IgD-negative memory B cell (primary cell): ENCODE results near the gene CFAP299. TPM values are rescaled to one million over a fixed set of nuclear protein-coding genes. Genes with fewer than 3 reads are reported as not detected.

Source experiments
- H3K27ac Mint-ChIP-seq, 3 donors: one replicate each; pipeline ENCODE4 v1.8.0; 2020 to 2022; ENCODE audit warnings: mild to moderate bottlenecking in 3 of 3, mixed read lengths in 3 of 3, moderate library complexity in 1 of 3
- H3K27me3 Mint-ChIP-seq: one replicate; pipeline ENCODE4 v1.8.0; 2021; ENCODE audit warnings: mixed read lengths
- H3K36me3 Mint-ChIP-seq: one replicate; pipeline ENCODE4 v1.8.0; 2020; ENCODE audit warnings: mild to moderate bottlenecking, mixed read lengths
- H3K4me1 Mint-ChIP-seq, 3 donors: one replicate each; pipeline ENCODE4 v1.8.0; 2020 to 2022; ENCODE audit warnings: mixed read lengths in 3 of 3, mild to moderate bottlenecking in 1 of 3
- H3K4me3 Mint-ChIP-seq, 4 donors: one replicate each; pipeline ENCODE4 v1.8.0; 2020 to 2022; ENCODE audit warnings: mild to moderate bottlenecking in 4 of 4, mixed read lengths in 4 of 4, moderate library complexity in 3 of 4
- H3K9me3 Mint-ChIP-seq, 3 donors: one replicate each; pipeline ENCODE4 v1.8.0; 2020 to 2021; ENCODE audit warnings: mixed read lengths in 3 of 3, mild to moderate bottlenecking in 1 of 3
- polyA plus RNA-seq: library from polyadenylated mRNA; unstranded; fragments of 300-500 nt; fragmentation: Illumina TruSeq; gene quantifications from one replicate; pipeline ENCODE4 v1.2.3, GENCODE V29; 2021

Gene CFAP299
- polyA plus RNA-seq, 1 donor from 2014 or later = not detected

GRCh38 chr4:80465736-80466135 is 130.2 kb downstream of the CFAP299 start:
- peaks cover 4 to 20% (median 11%) of the 10 kb centered on the region in 3 donors for H3K4me1 Mint-ChIP-seq
- no peaks in the 10 kb centered on the region for H3K36me3 Mint-ChIP-seq
- no peak overlapping the region for H3K4me3 Mint-ChIP-seq
- H3K9me3 Mint-ChIP-seq = no peaks in the 10 kb centered on the region
- H3K27ac Mint-ChIP-seq = no peak overlapping the region
- no peaks in the 10 kb centered on the region for H3K27me3 Mint-ChIP-seq

- no peaks in the 10 kb centered on the region for H3K9me3 Mint-ChIP-seq
- H3K4me1 Mint-ChIP-seq = peaks cover 4 to 19% (median 11%) of the 10 kb centered on the region in 3 donors
- H3K36me3 Mint-ChIP-seq = no peaks in the 10 kb centered on the region
- no peak overlapping the region for H3K27ac Mint-ChIP-seq
- H3K4me3 Mint-ChIP-seq = no peak overlapping the region
- no peaks in the 10 kb centered on the region for H3K27me3 Mint-ChIP-seq
Observed at GRCh38 chr4:80466618-80467017, 131.1 kb downstream of the CFAP299 start.

- no peak overlapping the region for H3K27ac Mint-ChIP-seq
- no peaks in the 10 kb centered on the region for H3K36me3 Mint-ChIP-seq
- H3K9me3 Mint-ChIP-seq = no peaks in the 10 kb centered on the region
- H3K4me3 Mint-ChIP-seq = peak overlapping the region in 1 of 4 donors; percentile 34
- no peaks in the 10 kb centered on the region for H3K27me3 Mint-ChIP-seq
- peaks cover 0 to 9% (median 2%) of the 10 kb centered on the region in 3 donors for H3K4me1 Mint-ChIP-seq
Observed at GRCh38 chr4:80471756-80472155, 136.2 kb downstream of the CFAP299 start.

GRCh38 chr4:80475236-80475635 is 139.7 kb downstream of the CFAP299 start:
- no peaks in the 10 kb centered on the region for H3K4me1 Mint-ChIP-seq
- H3K36me3 Mint-ChIP-seq = no peaks in the 10 kb centered on the region
- peaks cover 1% of the 10 kb centered on the region for H3K27me3 Mint-ChIP-seq
- peak overlapping the region in 1 of 3 donors; percentile 33 for H3K27ac Mint-ChIP-seq
- no peaks in the 10 kb centered on the region for H3K9me3 Mint-ChIP-seq
- no peak overlapping the region for H3K4me3 Mint-ChIP-seq

GRCh38 chr4:80475798-80476197 is 140.3 kb downstream of the CFAP299 start:
- Mint-ChIP-seq H3K27me3 (peaks cover 1% of the 10 kb centered on the region), H3K27ac (no peak overlapping the region), H3K9me3 (no peaks in the 10 kb centered on the region), H3K4me1 (no peaks in the 10 kb centered on the region), H3K36me3 (no peaks in the 10 kb centered on the region), H3K4me3 (no peak overlapping the region)

GRCh38 chr4:80484712-80485111 is 149.2 kb downstream of the CFAP299 start:
- H3K4me3 Mint-ChIP-seq = no peak overlapping the region
- peaks cover 0 to 5% (median 0%) of the 10 kb centered on the region in 3 donors for H3K9me3 Mint-ChIP-seq
- H3K27ac Mint-ChIP-seq = no peak overlapping the region
- no peaks in the 10 kb centered on the region for H3K36me3 Mint-ChIP-seq
- peaks cover 1% of the 10 kb centered on the region for H3K27me3 Mint-ChIP-seq
- H3K4me1 Mint-ChIP-seq = peaks cover 6 to 10% (median 8%) of the 10 kb centered on the region in 3 donors

GRCh38 chr4:80486603-80487002 is 151.1 kb downstream of the CFAP299 start:
- Mint-ChIP-seq H3K4me3 (no peak overlapping the region), H3K4me1 (peaks cover 11 to 19% (median 14%) of the 10 kb centered on the region in 3 donors), H3K27me3 (no peaks in the 10 kb centered on the region), H3K9me3 (peaks cover 0 to 5% (median 0%) of the 10 kb centered on the region in 3 donors), H3K27ac (peak overlapping the region in 1 of 3 donors; percentile 14), H3K36me3 (no peaks in the 10 kb centered on the region)

- H3K9me3 Mint-ChIP-seq = peaks cover 0 to 14% (median 1%) of the 10 kb centered on the region in 3 donors
- peaks cover 27 to 41% (median 36%) of the 10 kb centered on the region in 3 donors for H3K4me1 Mint-ChIP-seq
- H3K27me3 Mint-ChIP-seq = peaks cover 4% of the 10 kb centered on the region
- H3K36me3 Mint-ChIP-seq = peaks cover 6% of the 10 kb centered on the region
- H3K4me3 Mint-ChIP-seq = peak overlapping the region; percentile 8 to 65 (median 14)
- H3K27ac Mint-ChIP-seq = no peak overlapping the region
Observed at GRCh38 chr4:80489798-80490197, 154.3 kb downstream of the CFAP299 start.

- Mint-ChIP-seq H3K4me3 (peak overlapping the region in 2 of 4 donors; percentile 56 to 75), H3K4me1 (peaks cover 27 to 38% (median 36%) of the 10 kb centered on the region in 3 donors), H3K9me3 (peaks cover 2 to 20% (median 4%) of the 10 kb centered on the region in 3 donors), H3K27ac (peak overlapping the region; percentile 6 to 59 (median 32)), H3K36me3 (peaks cover 6% of the 10 kb centered on the region), H3K27me3 (peaks cover 4% of the 10 kb centered on the region)
Observed at GRCh38 chr4:80492761-80493160, 157.2 kb downstream of the CFAP299 start.

- Mint-ChIP-seq H3K9me3 (peaks cover 4 to 18% (median 5%) of the 10 kb centered on the region in 3 donors), H3K4me1 (peaks cover 23 to 30% (median 30%) of the 10 kb centered on the region in 3 donors), H3K27me3 (peaks cover 4% of the 10 kb centered on the region), H3K36me3 (peaks cover 6% of the 10 kb centered on the region), H3K4me3 (no peak overlapping the region), H3K27ac (no peak overlapping the region)
Observed at GRCh38 chr4:80495865-80496264, 160.3 kb downstream of the CFAP299 start.

GRCh38 chr4:80498725-80499124 is 163.2 kb downstream of the CFAP299 start:
- no peak overlapping the region for H3K27ac Mint-ChIP-seq
- peaks cover 4% of the 10 kb centered on the region for H3K36me3 Mint-ChIP-seq
- H3K4me1 Mint-ChIP-seq = peaks cover 12 to 14% (median 13%) of the 10 kb centered on the region in 3 donors
- peaks cover 2 to 14% (median 5%) of the 10 kb centered on the region in 3 donors for H3K9me3 Mint-ChIP-seq
- no peaks in the 10 kb centered on the region for H3K27me3 Mint-ChIP-seq
- no peak overlapping the region for H3K4me3 Mint-ChIP-seq

- Mint-ChIP-seq H3K4me1 (peaks cover 6 to 9% (median 8%) of the 10 kb centered on the region in 3 donors), H3K27ac (no peak overlapping the region), H3K36me3 (no peaks in the 10 kb centered on the region), H3K9me3 (peaks cover 2 to 9% (median 5%) of the 10 kb centered on the region in 3 donors), H3K27me3 (no peaks in the 10 kb centered on the region), H3K4me3 (no peak overlapping the region)
Observed at GRCh38 chr4:80500613-80501012, 165.1 kb downstream of the CFAP299 start.

- H3K36me3 Mint-ChIP-seq = no peaks in the 10 kb centered on the region
- H3K9me3 Mint-ChIP-seq = no peaks in the 10 kb centered on the region
- no peaks in the 10 kb centered on the region for H3K27me3 Mint-ChIP-seq
- no peak overlapping the region for H3K4me3 Mint-ChIP-seq
- H3K27ac Mint-ChIP-seq = no peak overlapping the region
- H3K4me1 Mint-ChIP-seq = peaks cover 4 to 5% (median 5%) of the 10 kb centered on the region in 3 donors
Observed at GRCh38 chr4:80507077-80507476, 171.5 kb downstream of the CFAP299 start.

GRCh38 chr4:80507507-80507906 is 172.0 kb downstream of the CFAP299 start:
- no peak overlapping the region for H3K27ac Mint-ChIP-seq
- H3K4me3 Mint-ChIP-seq = no peak overlapping the region
- no peaks in the 10 kb centered on the region for H3K27me3 Mint-ChIP-seq

GRCh38 chr4:80515496-80515895 is 180.0 kb downstream of the CFAP299 start:
- Mint-ChIP-seq H3K27ac (no peak overlapping the region), H3K4me1 (no peaks in the 10 kb centered on the region), H3K36me3 (no peaks in the 10 kb centered on the region), H3K9me3 (no peaks in the 10 kb centered on the region), H3K27me3 (no peaks in the 10 kb centered on the region), H3K4me3 (no peak overlapping the region)

More at GRCh38 chr4:80507507-80507906, 172.0 kb downstream of the CFAP299 start:
- Mint-ChIP-seq H3K9me3 (no peaks in the 10 kb centered on the region), H3K36me3 (no peaks in the 10 kb centered on the region), H3K4me1 (peaks cover 4 to 5% (median 5%) of the 10 kb centered on the region in 3 donors)

GRCh38 chr4:80521438-80521837 is 185.9 kb downstream of the CFAP299 start:
- Mint-ChIP-seq H3K4me3 (no peak overlapping the region), H3K36me3 (no peaks in the 10 kb centered on the region), H3K9me3 (no peaks in the 10 kb centered on the region), H3K27ac (no peak overlapping the region), H3K4me1 (peaks cover 0 to 6% (median 6%) of the 10 kb centered on the region in 3 donors), H3K27me3 (no peaks in the 10 kb centered on the region)
